Measurements from ENCODE around the gene DDX39A. TPM values are rescaled to one million over a fixed set of nuclear protein-coding genes. Genes with fewer than 3 reads are reported as not detected.
"Not testable (repeated sequence)": the region's sequence is repeated elsewhere in the genome, so short reads cannot be mapped to it uniquely, and the experiment has no call there.

DDX39A gene
- total and polyA plus RNA-seq, 2 donors = 133 to 197 TPM

- Histone ChIP-seq H3K27ac (ENCODE audit: low read depth in 1 of 2, low read length in 1 of 2) (no peak overlapping the region), H3K36me3 (ENCODE audit: control insufficient read depth in 2 of 2, insufficient read depth in 2 of 2, low read length in 1 of 2) (peaks cover 67 to 68% of the 10 kb centered on the region in 2 donors)
- 93% methylated on average over 11 of the region's 11 CpGs for WGBS
Measured at GRCh38 chr19:14400951-14401431, 18.1 kb downstream of the DDX39A start.

DNA sequence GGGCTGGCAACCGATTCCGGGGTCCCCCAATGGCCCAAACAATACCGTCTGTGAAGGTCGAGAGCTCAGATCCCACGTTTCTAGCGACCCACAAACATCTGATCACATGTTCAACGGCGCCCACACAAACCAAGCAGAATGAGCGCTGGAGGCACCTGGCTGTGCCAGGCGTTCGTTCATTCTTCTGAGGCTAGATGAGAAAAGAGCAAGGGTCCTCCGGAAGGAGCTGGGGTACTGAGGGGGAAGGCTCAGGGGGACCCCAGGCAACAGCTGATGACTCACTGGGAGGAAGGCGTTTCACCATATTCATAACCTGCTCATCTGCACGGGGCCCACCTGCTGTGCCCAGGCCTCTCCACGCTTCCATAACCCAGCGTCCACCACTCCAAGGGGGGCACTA lies 22.0 kb downstream of the DDX39A start:
- H3K4me3 ChIP-seq (ENCODE audit: low read length in 2 of 2); H3K27ac ChIP-seq (ENCODE audit: low read depth in 1 of 2, low read length in 1 of 2); H3K4me1 ChIP-seq (ENCODE audit: control insufficient read depth in 2 of 2, insufficient read depth in 2 of 2, low read length in 2 of 2); H3K27me3 ChIP-seq (ENCODE audit: control insufficient read depth in 2 of 2, insufficient read depth in 1 of 2, low read length in 1 of 2); DNase-seq (ENCODE audit: low read depth in 6 of 9, low spot score in 9 of 9); H3K9me3 ChIP-seq (ENCODE audit: control insufficient read depth in 2 of 2, insufficient read depth in 1 of 2, low read length in 1 of 2): not testable (repeated sequence)
- 96% methylated on average over 16 of the region's 16 CpGs for WGBS
- H3K36me3 ChIP-seq (ENCODE audit: control insufficient read depth in 2 of 2, insufficient read depth in 2 of 2, low read length in 1 of 2) = peaks cover 73 to 74% of the 10 kb centered on the region in 2 donors

More at GRCh38 chr19:14400951-14401431, 18.1 kb downstream of the DDX39A start:
- H3K4me1 ChIP-seq (ENCODE audit: control insufficient read depth in 2 of 2, insufficient read depth in 2 of 2, low read length in 2 of 2) = peaks cover 0 to 4% of the 10 kb centered on the region in 2 donors
- H3K27me3 ChIP-seq (ENCODE audit: control insufficient read depth in 2 of 2, insufficient read depth in 1 of 2, low read length in 1 of 2) = no peaks in the 10 kb centered on the region
- DNase-seq (ENCODE audit: low read depth in 6 of 9, low spot score in 9 of 9) = no peak
- H3K9me3 ChIP-seq (ENCODE audit: control insufficient read depth in 2 of 2, insufficient read depth in 1 of 2, low read length in 1 of 2) = peaks cover 0 to 6% of the 10 kb centered on the region in 2 donors
- H3K4me3 ChIP-seq (ENCODE audit: low read length in 2 of 2) = no peak overlapping the region

GRCh38 chr19:14396730-14397129 lies 22.4 kb downstream of the DDX39A start:
- peaks cover 73 to 74% of the 10 kb centered on the region in 2 donors for H3K36me3 ChIP-seq (ENCODE audit: control insufficient read depth in 2 of 2, insufficient read depth in 2 of 2, low read length in 1 of 2)
- not testable (repeated sequence) for H3K27ac ChIP-seq (ENCODE audit: low read depth in 1 of 2, low read length in 1 of 2); H3K4me3 ChIP-seq (ENCODE audit: low read length in 2 of 2); DNase-seq (ENCODE audit: low read depth in 6 of 9, low spot score in 9 of 9); H3K27me3 ChIP-seq (ENCODE audit: control insufficient read depth in 2 of 2, insufficient read depth in 1 of 2, low read length in 1 of 2); H3K9me3 ChIP-seq (ENCODE audit: control insufficient read depth in 2 of 2, insufficient read depth in 1 of 2, low read length in 1 of 2); H3K4me1 ChIP-seq (ENCODE audit: control insufficient read depth in 2 of 2, insufficient read depth in 2 of 2, low read length in 2 of 2)
- 98% methylated on average over 3 of the region's 3 CpGs for WGBS

- H3K4me3 ChIP-seq (ENCODE audit: low read length in 2 of 2) = no peak overlapping the region
- peaks cover 73% of the 10 kb centered on the region in 2 donors for H3K36me3 ChIP-seq (ENCODE audit: control insufficient read depth in 2 of 2, insufficient read depth in 2 of 2, low read length in 1 of 2)
- no peaks in the 10 kb centered on the region for H3K4me1 ChIP-seq (ENCODE audit: control insufficient read depth in 2 of 2, insufficient read depth in 2 of 2, low read length in 2 of 2)
- 93% methylated on average over 16 of the region's 16 CpGs for WGBS
- no peaks in the 10 kb centered on the region for H3K27me3 ChIP-seq (ENCODE audit: control insufficient read depth in 2 of 2, insufficient read depth in 1 of 2, low read length in 1 of 2)
- H3K9me3 ChIP-seq (ENCODE audit: control insufficient read depth in 2 of 2, insufficient read depth in 1 of 2, low read length in 1 of 2) = no peaks in the 10 kb centered on the region
- H3K27ac ChIP-seq (ENCODE audit: low read depth in 1 of 2, low read length in 1 of 2) = no peak overlapping the region
- DNase-seq (ENCODE audit: low read depth in 6 of 9, low spot score in 9 of 9) = no peak
Measured at GRCh38 chr19:14395710-14396336, 23.3 kb downstream of the DDX39A start.

GRCh38 chr19:14395262-14395661 lies 23.9 kb downstream of the DDX39A start:
- Histone ChIP-seq H3K4me1 (ENCODE audit: control insufficient read depth in 2 of 2, insufficient read depth in 2 of 2, low read length in 2 of 2) (no peaks in the 10 kb centered on the region), H3K27me3 (ENCODE audit: control insufficient read depth in 2 of 2, insufficient read depth in 1 of 2, low read length in 1 of 2) (no peaks in the 10 kb centered on the region), H3K4me3 (ENCODE audit: low read length in 2 of 2) (no peak overlapping the region), H3K9me3 (ENCODE audit: control insufficient read depth in 2 of 2, insufficient read depth in 1 of 2, low read length in 1 of 2) (no peaks in the 10 kb centered on the region), H3K27ac (ENCODE audit: low read depth in 1 of 2, low read length in 1 of 2) (no peak overlapping the region), H3K36me3 (ENCODE audit: control insufficient read depth in 2 of 2, insufficient read depth in 2 of 2, low read length in 1 of 2) (peaks cover 72 to 73% of the 10 kb centered on the region in 2 donors)
- DNase-seq (ENCODE audit: low read depth in 6 of 9, low spot score in 9 of 9) = no peak
- 98% methylated on average over 9 of the region's 9 CpGs for WGBS

GRCh38 chr19:14394167-14394566 lies 25.0 kb downstream of the DDX39A start:
- DNase-seq (ENCODE audit: low read depth in 6 of 9, low spot score in 9 of 9) = no peak
- Histone ChIP-seq H3K4me3 (ENCODE audit: low read length in 2 of 2) (no peak overlapping the region), H3K9me3 (ENCODE audit: control insufficient read depth in 2 of 2, insufficient read depth in 1 of 2, low read length in 1 of 2) (no peaks in the 10 kb centered on the region), H3K27me3 (ENCODE audit: control insufficient read depth in 2 of 2, insufficient read depth in 1 of 2, low read length in 1 of 2) (no peaks in the 10 kb centered on the region), H3K4me1 (ENCODE audit: control insufficient read depth in 2 of 2, insufficient read depth in 2 of 2, low read length in 2 of 2) (no peaks in the 10 kb centered on the region), H3K36me3 (ENCODE audit: control insufficient read depth in 2 of 2, insufficient read depth in 2 of 2, low read length in 1 of 2) (peaks cover 67 to 71% of the 10 kb centered on the region in 2 donors), H3K27ac (ENCODE audit: low read depth in 1 of 2, low read length in 1 of 2) (no peak overlapping the region)
- WGBS = 98% methylated on average over 9 of the region's 9 CpGs

DNA sequence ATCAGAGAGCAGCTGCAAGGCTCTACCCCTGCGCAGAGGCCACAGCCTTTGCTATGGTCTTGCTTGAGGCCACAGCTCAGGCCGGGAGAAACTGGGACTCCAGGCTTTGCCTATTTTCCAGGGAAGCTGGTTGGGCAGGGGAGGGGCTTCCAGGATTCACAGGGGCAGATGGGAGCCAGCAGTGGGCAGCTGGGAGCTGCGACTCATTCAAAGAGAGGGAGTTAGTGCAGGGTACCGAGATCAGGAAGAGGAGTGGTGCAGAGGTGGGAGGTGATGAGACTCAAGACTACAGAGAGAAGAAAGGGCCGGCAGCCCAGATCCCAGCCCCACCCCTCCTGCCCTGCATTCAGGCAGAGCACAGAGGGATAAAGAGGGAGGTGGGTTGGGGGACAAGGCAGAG lies 25.8 kb downstream of the DDX39A start:
- Histone ChIP-seq H3K36me3 (ENCODE audit: control insufficient read depth in 2 of 2, insufficient read depth in 2 of 2, low read length in 1 of 2) (peaks cover 59 to 68% of the 10 kb centered on the region in 2 donors), H3K27me3 (ENCODE audit: control insufficient read depth in 2 of 2, insufficient read depth in 1 of 2, low read length in 1 of 2) (no peaks in the 10 kb centered on the region), H3K4me3 (ENCODE audit: low read length in 2 of 2) (no peak overlapping the region), H3K27ac (ENCODE audit: low read depth in 1 of 2, low read length in 1 of 2) (no peak overlapping the region), H3K9me3 (ENCODE audit: control insufficient read depth in 2 of 2, insufficient read depth in 1 of 2, low read length in 1 of 2) (no peaks in the 10 kb centered on the region), H3K4me1 (ENCODE audit: control insufficient read depth in 2 of 2, insufficient read depth in 2 of 2, low read length in 2 of 2) (no peaks in the 10 kb centered on the region)
- DNase-seq (ENCODE audit: low read depth in 6 of 9, low spot score in 9 of 9) = no peak
- 92% methylated on average over 5 of the region's 5 CpGs for WGBS

DNA sequence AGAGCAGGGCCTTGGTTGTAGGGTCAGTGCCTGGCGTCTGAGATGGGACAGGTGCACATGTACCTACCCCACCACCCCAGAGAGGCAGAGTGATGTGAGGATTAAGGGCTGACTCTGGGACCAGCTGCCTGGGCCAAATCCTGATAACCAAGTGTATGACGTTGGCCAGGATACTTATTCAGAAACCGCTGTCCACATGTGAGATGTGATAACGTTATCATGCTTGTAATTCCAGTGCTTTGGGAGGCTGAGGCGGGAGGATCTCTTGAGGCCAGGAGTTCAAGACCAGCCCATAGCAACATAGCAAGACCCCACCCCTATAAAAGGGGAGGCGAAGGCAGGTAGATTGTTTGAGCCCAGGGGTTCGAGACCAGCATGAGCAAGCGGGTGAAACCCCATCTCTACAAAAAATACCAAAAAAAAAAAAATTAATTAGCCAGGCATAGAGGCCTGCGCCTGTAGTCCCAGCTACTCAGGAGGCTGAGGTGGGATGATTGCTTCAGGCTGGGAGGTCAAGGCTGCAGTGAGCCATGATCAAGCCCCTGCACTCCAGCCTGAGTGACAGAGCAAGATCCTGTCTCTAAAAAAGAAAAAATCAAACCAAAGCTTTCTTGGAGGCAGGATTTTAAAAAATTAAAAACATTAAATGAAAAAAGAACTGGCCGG lies 27.9 kb downstream of the DDX39A start:
- DNase-seq (ENCODE audit: low read depth in 6 of 9, low spot score in 9 of 9) = no peak
- 98% methylated on average over 10 of the region's 10 CpGs for WGBS
- Histone ChIP-seq H3K27ac (ENCODE audit: low read depth in 1 of 2, low read length in 1 of 2) (no peak overlapping the region), H3K4me3 (ENCODE audit: low read length in 2 of 2) (no peak overlapping the region), H3K4me1 (ENCODE audit: control insufficient read depth in 2 of 2, insufficient read depth in 2 of 2, low read length in 2 of 2) (no peaks in the 10 kb centered on the region), H3K9me3 (ENCODE audit: control insufficient read depth in 2 of 2, insufficient read depth in 1 of 2, low read length in 1 of 2) (no peaks in the 10 kb centered on the region), H3K27me3 (ENCODE audit: control insufficient read depth in 2 of 2, insufficient read depth in 1 of 2, low read length in 1 of 2) (no peaks in the 10 kb centered on the region), H3K36me3 (ENCODE audit: control insufficient read depth in 2 of 2, insufficient read depth in 2 of 2, low read length in 1 of 2) (peaks cover 56 to 67% of the 10 kb centered on the region in 2 donors)

GRCh38 chr19:14390548-14390947 lies 28.6 kb downstream of the DDX39A start:
- no peak for DNase-seq (ENCODE audit: low read depth in 6 of 9, low spot score in 9 of 9)
- H3K9me3 ChIP-seq (ENCODE audit: control insufficient read depth in 2 of 2, insufficient read depth in 1 of 2, low read length in 1 of 2) = no peaks in the 10 kb centered on the region
- H3K4me3 ChIP-seq (ENCODE audit: low read length in 2 of 2) = no peak overlapping the region
- H3K27me3 ChIP-seq (ENCODE audit: control insufficient read depth in 2 of 2, insufficient read depth in 1 of 2, low read length in 1 of 2) = no peaks in the 10 kb centered on the region
- peaks cover 48 to 59% of the 10 kb centered on the region in 2 donors for H3K36me3 ChIP-seq (ENCODE audit: control insufficient read depth in 2 of 2, insufficient read depth in 2 of 2, low read length in 1 of 2)
- 98% methylated on average over 5 of the region's 5 CpGs for WGBS
- no peak overlapping the region for H3K27ac ChIP-seq (ENCODE audit: low read depth in 1 of 2, low read length in 1 of 2)
- peaks cover 1 to 5% of the 10 kb centered on the region in 2 donors for H3K4me1 ChIP-seq (ENCODE audit: control insufficient read depth in 2 of 2, insufficient read depth in 2 of 2, low read length in 2 of 2)
